Keratinocyte (primary cell): ENCODE results near the gene CYP2D6. TPM values are rescaled to one million over a fixed set of nuclear protein-coding genes. Genes with fewer than 3 reads are reported as not detected.
"Not testable (repeated sequence)": the region's sequence is repeated elsewhere in the genome, so short reads cannot be mapped to it uniquely, and the experiment has no call there.

Experiments
- DNase-seq: peaks from one replicate; pipeline ENCODE4 v3.0.0-alpha.2; 2011; ENCODE audit warnings: low read depth, missing footprints, low spot score
- FAIRE-seq: peaks from 2 replicates; lab custom pipeline; 2011; peaks lifted over from hg19 to GRCh38; lab: Jason Lieb, UNC
- H2AFZ ChIP-seq: 2 replicates; pipeline ENCODE4 v1.6.0; 2012; ENCODE audit warnings: low read length, control low read depth, inconsistent platforms; ENCODE audit not compliant: control insufficient read depth
- H3K27ac ChIP-seq: 2 replicates; pipeline ENCODE4 v1.5.1; 2011; ENCODE audit warnings: low read length; ENCODE audit not compliant: control insufficient read depth, insufficient read depth
- H3K27me3 ChIP-seq: 3 replicates; pipeline ENCODE4 v1.6.0; 2011; ENCODE audit warnings: low read length; ENCODE audit not compliant: control insufficient read depth, insufficient read depth; ENCODE audit errors: extremely low read depth
- H3K36me3 ChIP-seq, 2 experiments: 2 replicates in 1 of 2; 3 replicates in 1 of 2; pipeline ENCODE4 v1.5.1; 2011; ENCODE audit warnings: low read length in 2 of 2, mild to moderate bottlenecking in 1 of 2; ENCODE audit not compliant: control insufficient read depth in 2 of 2, insufficient read depth in 2 of 2; ENCODE audit errors: extremely low read depth in 1 of 2
- H3K4me1 ChIP-seq: 3 replicates; pipeline ENCODE4 v1.5.1; 2011; ENCODE audit warnings: low read length; ENCODE audit not compliant: control insufficient read depth, insufficient read depth; ENCODE audit errors: extremely low read depth
- H3K4me2 ChIP-seq: 3 replicates; pipeline ENCODE4 v1.6.0; 2011; ENCODE audit warnings: low read depth, low read length; ENCODE audit not compliant: control insufficient read depth, insufficient read depth; ENCODE audit errors: extremely low read depth
- H3K4me3 ChIP-seq, 3 experiments: fragments of 200-600 bp in 1 of 3; sonication (generic) in 1 of 3; 2 replicates in 2 of 3; 3 replicates in 1 of 3; pipeline ENCODE4 v1.5.1; 2011 to 2016; ENCODE audit warnings: low read length in 3 of 3, mild to moderate bottlenecking in 3 of 3, control low read depth in 2 of 3, inconsistent platforms in 1 of 3, low read depth in 1 of 3, mixed read lengths in 1 of 3, mixed run types in 1 of 3, moderate library complexity in 1 of 3; ENCODE audit not compliant: control insufficient read depth in 2 of 3, insufficient read depth in 2 of 3; ENCODE audit errors: extremely low read depth in 1 of 3
- H3K79me2 ChIP-seq: 2 replicates; pipeline ENCODE4 v1.6.0; 2012; ENCODE audit warnings: low read length; ENCODE audit not compliant: control insufficient read depth, insufficient read depth
- H3K9ac ChIP-seq: 3 replicates; pipeline ENCODE4 v1.6.0; 2011; ENCODE audit warnings: low read length; ENCODE audit not compliant: control insufficient read depth, insufficient read depth; ENCODE audit errors: extremely low read depth
- H3K9me1 ChIP-seq: 3 replicates; pipeline ENCODE4 v1.6.0; 2011; ENCODE audit warnings: low read length; ENCODE audit not compliant: control insufficient read depth, insufficient read depth; ENCODE audit errors: extremely low read depth
- H3K9me3 ChIP-seq: 2 replicates; pipeline ENCODE4 v1.5.1; 2012; ENCODE audit warnings: low read depth, low read length; ENCODE audit not compliant: control insufficient read depth
- H4K20me1 ChIP-seq: 3 replicates; pipeline ENCODE4 v1.6.0; 2011; ENCODE audit warnings: low read length; ENCODE audit not compliant: control insufficient read depth, insufficient read depth; ENCODE audit errors: extremely low read depth
- CTCF ChIP-seq, 3 experiments: IDR thresholded peaks in 1 of 3; conservative IDR thresholded peaks in 1 of 3; optimal IDR thresholded peaks in 1 of 3; 2 replicates in 2 of 3; 3 replicates in 1 of 3; pipeline versions ENCODE3 to v1.5.1; 2011; ENCODE audit warnings: low read length in 3 of 3, mild to moderate bottlenecking in 3 of 3, moderate library complexity in 2 of 3, control low read depth in 1 of 3, inconsistent platforms in 1 of 3; ENCODE audit not compliant: insufficient read depth in 2 of 3; ENCODE audit errors: extremely low read depth in 1 of 3
- EZH2 ChIP-seq: IDR thresholded peaks from one replicate; pipeline ENCODE4 v1.6.1; 2012; ENCODE audit warnings: inconsistent platforms, mild to moderate bottlenecking, low read length, moderate library complexity
- dilution Hi-C: fragments of 300-500 bp; cut with MboI; formaldehyde crosslinking; loops from one replicate; pipeline ENCODE4 v1.7.0; 2020; ENCODE audit warnings: low sequenced_read_pairs; ENCODE audit not compliant: extremely low pct_ligation_motif_present
- polyA plus RNA-seq, 5 experiments: library from polyadenylated mRNA; depleted of rRNA in 3 of 5; stranded (reverse) in 3 of 5; stranded (forward) in 1 of 5; unstranded in 1 of 5; fragments of >200 nt; gene quantifications; 1 replicate in 1 of 5; 2 replicates in 3 of 5; 3 replicates in 1 of 5; pipeline versions ENCODE4 v1.2.1 to v1.2.3, GENCODE V29; 2011 to 2012; ENCODE audit warnings: missing spikeins in 2 of 5, low read depth in 1 of 5, low replicate concordance in 1 of 5

CYP2D6 gene
- polyA plus RNA-seq, 1 donor (not counting 4 experiments of a cell fraction or from before 2014, with no cell fraction given): 0.81 TPM

GRCh38 chr22:42142771-42143461 is 12.3 kb upstream of the CYP2D6 start:
- H2AFZ ChIP-seq: no peak overlapping the region
- H3K9me1 ChIP-seq: no peaks in the 10 kb centered on the region
- no peak overlapping the region for H3K4me3 ChIP-seq
- no peaks in the 10 kb centered on the region for H4K20me1 ChIP-seq
- H3K27me3 ChIP-seq: no peaks in the 10 kb centered on the region
- no peak overlapping the region for H3K4me2 ChIP-seq
- H3K9me3 ChIP-seq: no peaks in the 10 kb centered on the region
- TF ChIP-seq CTCF (optimal IDR thresholded peaks at IDR 0.05 in 1 of 3, IDR thresholded peaks at IDR 0.05 in 1 of 3, conservative IDR thresholded peaks at IDR 0.05 in 1 of 3; ENCODE audit: extremely low read depth in 1 of 3, insufficient read depth in 2 of 3, low read length in 3 of 3) (no peak), EZH2 (no peak)
- FAIRE-seq (no peak), DNase-seq (no peak)
- H3K4me1 ChIP-seq: no peaks in the 10 kb centered on the region
- dilution Hi-C loops: no loop called here
- no peak overlapping the region for H3K9ac ChIP-seq
- H3K36me3 ChIP-seq: peaks cover 0 to 12% of the 10 kb centered on the region in 2 experiments
- H3K27ac ChIP-seq: no peak overlapping the region
- H3K79me2 ChIP-seq: no peaks in the 10 kb centered on the region

GRCh38 chr22:42141307-42142057 is 10.9 kb upstream of the CYP2D6 start:
- H3K4me2 ChIP-seq, H4K20me1 ChIP-seq, H3K4me1 ChIP-seq, H3K9ac ChIP-seq, FAIRE-seq, H3K9me1 ChIP-seq, H3K4me3 ChIP-seq, H3K9me3 ChIP-seq, H3K27me3 ChIP-seq, H3K79me2 ChIP-seq, dilution Hi-C loops, DNase-seq, H3K27ac ChIP-seq, H2AFZ ChIP-seq: not testable (repeated sequence)
- H3K36me3 ChIP-seq: peaks cover 0 to 12% of the 10 kb centered on the region in 2 experiments

GRCh38 chr22:42140153-42140552 is 9.5 kb upstream of the CYP2D6 start:
- DNase-seq, H3K27me3 ChIP-seq, H3K27ac ChIP-seq, H4K20me1 ChIP-seq, H3K9ac ChIP-seq, H3K9me1 ChIP-seq, H3K4me3 ChIP-seq, H3K79me2 ChIP-seq, FAIRE-seq, H2AFZ ChIP-seq, H3K4me2 ChIP-seq, H3K4me1 ChIP-seq, H3K9me3 ChIP-seq, dilution Hi-C loops: not testable (repeated sequence)
- H3K36me3 ChIP-seq: peaks cover 0 to 11% of the 10 kb centered on the region in 2 experiments

GRCh38 chr22:42139508-42139907 is 8.9 kb upstream of the CYP2D6 start:
- H3K27ac ChIP-seq, H3K9ac ChIP-seq, H3K36me3 ChIP-seq, H3K79me2 ChIP-seq, H3K27me3 ChIP-seq, H3K4me3 ChIP-seq, H4K20me1 ChIP-seq, H3K9me1 ChIP-seq, H3K4me2 ChIP-seq, H3K9me3 ChIP-seq, DNase-seq, dilution Hi-C loops, H2AFZ ChIP-seq, H3K4me1 ChIP-seq, FAIRE-seq: not testable (repeated sequence)
